ENCODE measurements around the gene SUGP2.
"Not testable (repeated sequence)": the region's sequence is repeated elsewhere in the genome, so short reads cannot be mapped to it uniquely, and the experiment has no call there.

The SUGP2 gene

GRCh38 chr19:18969931-18970659, 63.2 kb downstream of the SUGP2 start:
- DNase-seq (ENCODE audit: low read depth in 1 of 2, low spot score in 1 of 2): no peak
- in situ Hi-C loops (cut with HindIII; ENCODE audit: low pct_unique_long_range_greater_than_20kb, low sequenced_read_pairs): no loop called here
- no peak for TF ChIP-seq JUND (IDR thresholded peaks at IDR 0.05; ENCODE audit: low read depth)

GRCh38 chr19:18967358-18968146, 65.8 kb downstream of the SUGP2 start:
- DNase-seq (ENCODE audit: low read depth in 1 of 2, low spot score in 1 of 2): peak; percentile 31 to 60
- in situ Hi-C loops (cut with HindIII; ENCODE audit: low pct_unique_long_range_greater_than_20kb, low sequenced_read_pairs): no loop called here
- TF ChIP-seq JUND (IDR thresholded peaks at IDR 0.05; ENCODE audit: low read depth): no peak

GRCh38 chr19:18966307-18966706, 67.0 kb downstream of the SUGP2 start:
- TF ChIP-seq JUND (IDR thresholded peaks at IDR 0.05; ENCODE audit: low read depth): no peak
- in situ Hi-C loops (cut with HindIII; ENCODE audit: low pct_unique_long_range_greater_than_20kb, low sequenced_read_pairs): no loop called here

GRCh38 chr19:18964121-18964520, 69.2 kb downstream of the SUGP2 start:
- DNase-seq (ENCODE audit: low read depth in 1 of 2, low spot score in 1 of 2): no peak
- no peak for TF ChIP-seq JUND (IDR thresholded peaks at IDR 0.05; ENCODE audit: low read depth)

More at GRCh38 chr19:18966307-18966706, 67.0 kb downstream of the SUGP2 start:
- peak in 1 of 2 experiments; percentile 74 for DNase-seq (ENCODE audit: low read depth in 1 of 2, low spot score in 1 of 2)

GRCh38 chr19:18961767-18962620, 71.3 kb downstream of the SUGP2 start:
- in situ Hi-C loops (cut with HindIII; ENCODE audit: low pct_unique_long_range_greater_than_20kb, low sequenced_read_pairs): no loop called here
- DNase-seq (ENCODE audit: low read depth in 1 of 2, low spot score in 1 of 2): no peak
- TF ChIP-seq JUND (IDR thresholded peaks at IDR 0.05; ENCODE audit: low read depth): no peak

More at GRCh38 chr19:18964121-18964520, 69.2 kb downstream of the SUGP2 start:
- in situ Hi-C loops (cut with HindIII; ENCODE audit: low pct_unique_long_range_greater_than_20kb, low sequenced_read_pairs): no loop called here

GRCh38 chr19:18960370-18960769, 72.9 kb downstream of the SUGP2 start:
- TF ChIP-seq JUND (IDR thresholded peaks at IDR 0.05; ENCODE audit: low read depth): no peak
- in situ Hi-C loops (cut with HindIII; ENCODE audit: low pct_unique_long_range_greater_than_20kb, low sequenced_read_pairs): no loop called here
- no peak for DNase-seq (ENCODE audit: low read depth in 1 of 2, low spot score in 1 of 2)

- TF ChIP-seq JUND (IDR thresholded peaks at IDR 0.05; ENCODE audit: low read depth): no peak
- DNase-seq (ENCODE audit: low read depth in 1 of 2, low spot score in 1 of 2): no peak
- in situ Hi-C loops (cut with HindIII; ENCODE audit: low pct_unique_long_range_greater_than_20kb, low sequenced_read_pairs): no loop called here
Measured at GRCh38 chr19:18955042-18955441, 78.3 kb downstream of the SUGP2 start.

GRCh38 chr19:18954094-18954493, 79.2 kb downstream of the SUGP2 start:
- in situ Hi-C loops (cut with HindIII; ENCODE audit: low pct_unique_long_range_greater_than_20kb, low sequenced_read_pairs): no loop called here
- no peak for TF ChIP-seq JUND (IDR thresholded peaks at IDR 0.05; ENCODE audit: low read depth)
- DNase-seq (ENCODE audit: low read depth in 1 of 2, low spot score in 1 of 2): no peak

GRCh38 chr19:18952364-18953003, 80.8 kb downstream of the SUGP2 start:
- in situ Hi-C loops (cut with HindIII; ENCODE audit: low pct_unique_long_range_greater_than_20kb, low sequenced_read_pairs); DNase-seq (ENCODE audit: low read depth in 1 of 2, low spot score in 1 of 2): not testable (repeated sequence)

GRCh38 chr19:18951721-18952281, 81.5 kb downstream of the SUGP2 start:
- DNase-seq (ENCODE audit: low read depth in 1 of 2, low spot score in 1 of 2): peak in 1 of 2 experiments; percentile 36
- in situ Hi-C loops (cut with HindIII; ENCODE audit: low pct_unique_long_range_greater_than_20kb, low sequenced_read_pairs): no loop called here
- no peak for TF ChIP-seq JUND (IDR thresholded peaks at IDR 0.05; ENCODE audit: low read depth)

GRCh38 chr19:18949858-18950257, 83.5 kb downstream of the SUGP2 start:
- in situ Hi-C loops (cut with HindIII; ENCODE audit: low pct_unique_long_range_greater_than_20kb, low sequenced_read_pairs): no loop called here
- TF ChIP-seq JUND (IDR thresholded peaks at IDR 0.05; ENCODE audit: low read depth): no peak

GRCh38 chr19:18948976-18949356, 84.4 kb downstream of the SUGP2 start:
- no peak for DNase-seq (ENCODE audit: low read depth in 1 of 2, low spot score in 1 of 2)
- in situ Hi-C loops (cut with HindIII; ENCODE audit: low pct_unique_long_range_greater_than_20kb, low sequenced_read_pairs): no loop called here

More at GRCh38 chr19:18949858-18950257, 83.5 kb downstream of the SUGP2 start:
- no peak for DNase-seq (ENCODE audit: low read depth in 1 of 2, low spot score in 1 of 2)

More at GRCh38 chr19:18948976-18949356, 84.4 kb downstream of the SUGP2 start:
- no peak for TF ChIP-seq JUND (IDR thresholded peaks at IDR 0.05; ENCODE audit: low read depth)

All from T47D (cell line).